Liver (tissue), 9 donors: ENCODE measurements around the gene CHAT. TPM values are rescaled to one million over a fixed set of nuclear protein-coding genes. Genes with fewer than 3 reads are reported as not detected.

Source experiments
- DNase-seq: peaks from one replicate; pipeline ENCODE4 v3.0.0-alpha.2; 2017; ENCODE audit warnings: low spot score
- H3K27ac ChIP-seq, 2 donors: one replicate each; pipeline ENCODE4 v1.7.0; 2013; ENCODE audit warnings: inconsistent platforms in 2 of 2, low read length in 2 of 2, control low read depth in 1 of 2, low read depth in 1 of 2, mild to moderate bottlenecking in 1 of 2
- H3K27me3 ChIP-seq, 4 donors: one replicate each; pipeline versions ENCODE4 v1.6.1 to v1.7.0; 2013; ENCODE audit warnings: low read length in 3 of 4, inconsistent platforms in 1 of 4, mild to moderate bottlenecking in 1 of 4, moderate library complexity in 1 of 4; ENCODE audit not compliant: control insufficient read depth in 4 of 4, insufficient read depth in 4 of 4
- H3K36me3 ChIP-seq, 4 donors: one replicate each; pipeline versions ENCODE4 v1.6.1 to v1.7.0; 2013; ENCODE audit warnings: low read length in 3 of 4, mild to moderate bottlenecking in 3 of 4, low read depth in 1 of 4, moderate library complexity in 1 of 4; ENCODE audit not compliant: control insufficient read depth in 4 of 4, insufficient read depth in 3 of 4
- H3K4me1 ChIP-seq, 4 donors: one replicate each; pipeline versions ENCODE4 v1.6.1 to v1.7.0; 2013; ENCODE audit warnings: low read length in 3 of 4, mild to moderate bottlenecking in 3 of 4, moderate library complexity in 1 of 4; ENCODE audit not compliant: control insufficient read depth in 4 of 4, insufficient read depth in 4 of 4
- H3K4me3 ChIP-seq, 3 donors: one replicate each; pipeline versions ENCODE4 v1.6.1 to v1.7.0; 2013; ENCODE audit warnings: low read length in 3 of 3, control low read depth in 1 of 3, low read depth in 1 of 3, mild to moderate bottlenecking in 1 of 3
- H3K9ac ChIP-seq, 2 donors: one replicate each; pipeline ENCODE4 v1.7.0; 2013; ENCODE audit warnings: low read length in 2 of 2, mild to moderate bottlenecking in 2 of 2, moderate library complexity in 2 of 2, control low read depth in 1 of 2, low read depth in 1 of 2
- H3K9me3 ChIP-seq, 4 donors: one replicate each; pipeline versions ENCODE4 v1.6.1 to v1.7.0; 2013; ENCODE audit warnings: low read length in 3 of 4; ENCODE audit not compliant: control insufficient read depth in 4 of 4
- ATF3 ChIP-seq: IDR thresholded peaks from 2 replicates; pipeline ENCODE4 v1.6.1; 2016; ENCODE audit warnings: antibody characterized with exemption
- EGR1 ChIP-seq, 2 donors: IDR thresholded peaks; 2 replicates each; pipeline ENCODE4 v1.6.1; 2016 to 2018; ENCODE audit warnings: antibody characterized with exemption in 2 of 2, low read depth in 2 of 2
- FOXA1 ChIP-seq: IDR thresholded peaks from 2 replicates; pipeline ENCODE4 v1.6.1; 2016; ENCODE audit warnings: antibody characterized with exemption
- FOXA2 ChIP-seq: IDR thresholded peaks from 2 replicates; pipeline ENCODE4 v1.6.1; 2016; ENCODE audit warnings: antibody characterized with exemption
- GABPA ChIP-seq, 2 donors: IDR thresholded peaks in 1 of 2; conservative IDR thresholded peaks in 1 of 2; 2 replicates each; pipeline ENCODE4 v1.6.1; 2016; ENCODE audit warnings: antibody characterized with exemption in 2 of 2, mild to moderate bottlenecking in 1 of 2, moderate library complexity in 1 of 2
- HNF4A ChIP-seq, 2 donors: conservative IDR thresholded peaks; 2 replicates each; pipeline ENCODE4 v1.6.1; 2016; ENCODE audit warnings: antibody characterized with exemption in 2 of 2, mild to moderate bottlenecking in 2 of 2
- HNF4G ChIP-seq: IDR thresholded peaks from 2 replicates; pipeline ENCODE4 v1.6.1; 2016; ENCODE audit warnings: antibody characterized with exemption
- JUND ChIP-seq, 2 donors: IDR thresholded peaks; 2 replicates each; pipeline ENCODE4 v1.6.1; 2016; ENCODE audit warnings: antibody characterized with exemption in 2 of 2
- NR2F2 ChIP-seq: IDR thresholded peaks from 2 replicates; pipeline ENCODE4 v1.6.1; 2016; ENCODE audit warnings: antibody characterized with exemption
- RAD21 ChIP-seq, 2 donors: IDR thresholded peaks; 2 replicates each; pipeline ENCODE4 v1.6.1; 2016; ENCODE audit warnings: antibody characterized with exemption in 2 of 2, mild to moderate bottlenecking in 2 of 2
- RXRA ChIP-seq, 2 donors: IDR thresholded peaks; 2 replicates each; pipeline ENCODE4 v1.6.1; 2017 to 2018; ENCODE audit warnings: antibody characterized with exemption in 2 of 2, mild to moderate bottlenecking in 1 of 2
- SP1 ChIP-seq: IDR thresholded peaks from 2 replicates; pipeline ENCODE4 v1.6.1; 2018; ENCODE audit warnings: antibody characterized with exemption, mild to moderate bottlenecking
- TAF1 ChIP-seq: conservative IDR thresholded peaks from 2 replicates; pipeline ENCODE4 v1.6.1; 2016; ENCODE audit warnings: antibody characterized with exemption, mild to moderate bottlenecking
- YY1 ChIP-seq: IDR thresholded peaks from 2 replicates; pipeline ENCODE4 v1.6.1; 2016; ENCODE audit warnings: antibody characterized with exemption, mild to moderate bottlenecking
- WGBS: extraction: QIAGEN DNeasy Blood & Tissue Kit; methylation state at CpG from one replicate; pipeline ENCODE4 v1.1.7; 2013; 5-methylcytosine and 5-hydroxymethylcytosine counted together
- polyA plus RNA-seq, 2 donors: library from polyadenylated mRNA; stranded (reverse) in 1 of 2; unstranded in 1 of 2; fragments of 200-250 nt in 1 of 2; fragments of >200 nt in 1 of 2; fragmentation: Nextera tagmentation in 1 of 2; extraction: Ambion mirVana in 1 of 2; gene quantifications; one replicate each; pipeline versions ENCODE4 v1.2.1 to v1.2.3, GENCODE V29; 2013 to 2015
- total RNA-seq, 2 donors: library from RNA; depleted of rRNA; stranded (reverse); fragments of >200 nt; gene quantifications; one replicate each; pipeline ENCODE4 v1.2.3, GENCODE V29; 2014
- TF ChIP-seq, protein P1 (sequence below): fragments of 150-350 bp; IDR thresholded peaks from 2 replicates; pipeline ENCODE4 v1.5.1; 2017; ENCODE audit warnings: improper control_type of control experiment, low read depth, low read length; ENCODE audit not compliant: missing input control
- TF ChIP-seq, protein P2 (sequence below): IDR thresholded peaks from 2 replicates; pipeline ENCODE4 v1.6.1; 2016; ENCODE audit warnings: antibody characterized with exemption
- TF ChIP-seq, protein P3 (sequence below): IDR thresholded peaks from 2 replicates; pipeline ENCODE4 v1.6.1; 2016; ENCODE audit warnings: antibody characterized with exemption, mild to moderate bottlenecking
- TF ChIP-seq, protein P4 (sequence below): IDR thresholded peaks from 2 replicates; pipeline ENCODE4 v1.6.1; 2016; ENCODE audit warnings: antibody characterized with exemption
- donor health status: healthy.
- donor health status: healthy.
- donor health status: healthy.
- donor health status: healthy.
- donor health status: healthy.

Gene CHAT
- total and polyA plus RNA-seq, 4 donors = not detected

DNA sequence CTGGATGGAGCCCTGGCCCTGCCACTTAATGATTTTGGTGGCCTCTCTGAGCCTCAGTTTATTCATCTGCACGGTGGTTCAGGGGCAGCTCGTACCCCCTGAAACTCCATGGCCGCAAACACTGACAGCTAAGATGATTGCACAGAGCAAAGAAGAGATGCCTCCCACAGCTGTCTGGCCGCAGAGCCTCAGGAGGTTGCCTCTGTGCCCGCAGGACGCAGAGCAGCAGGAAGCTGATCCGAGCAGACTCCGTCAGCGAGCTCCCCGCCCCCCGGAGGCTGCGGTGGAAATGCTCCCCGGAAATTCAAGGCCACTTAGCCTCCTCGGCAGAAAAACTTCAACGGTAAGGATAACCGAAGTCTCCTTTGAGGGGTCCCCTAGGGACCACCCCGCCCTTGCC is 35.5 kb downstream of the CHAT start:
- TF ChIP-seq HNF4G (no peak), RXRA (IDR thresholded peaks at IDR 0.05) (no peak), FOXA1 (no peak), NR2F2 (no peak), ATF3 (no peak), EGR1 (IDR thresholded peaks at IDR 0.05; ENCODE audit: low read depth in 2 of 2) (no peak), YY1 (no peak), TAF1 (no peak), SP1 (no peak)
- TF ChIP-seq, protein P1, sequence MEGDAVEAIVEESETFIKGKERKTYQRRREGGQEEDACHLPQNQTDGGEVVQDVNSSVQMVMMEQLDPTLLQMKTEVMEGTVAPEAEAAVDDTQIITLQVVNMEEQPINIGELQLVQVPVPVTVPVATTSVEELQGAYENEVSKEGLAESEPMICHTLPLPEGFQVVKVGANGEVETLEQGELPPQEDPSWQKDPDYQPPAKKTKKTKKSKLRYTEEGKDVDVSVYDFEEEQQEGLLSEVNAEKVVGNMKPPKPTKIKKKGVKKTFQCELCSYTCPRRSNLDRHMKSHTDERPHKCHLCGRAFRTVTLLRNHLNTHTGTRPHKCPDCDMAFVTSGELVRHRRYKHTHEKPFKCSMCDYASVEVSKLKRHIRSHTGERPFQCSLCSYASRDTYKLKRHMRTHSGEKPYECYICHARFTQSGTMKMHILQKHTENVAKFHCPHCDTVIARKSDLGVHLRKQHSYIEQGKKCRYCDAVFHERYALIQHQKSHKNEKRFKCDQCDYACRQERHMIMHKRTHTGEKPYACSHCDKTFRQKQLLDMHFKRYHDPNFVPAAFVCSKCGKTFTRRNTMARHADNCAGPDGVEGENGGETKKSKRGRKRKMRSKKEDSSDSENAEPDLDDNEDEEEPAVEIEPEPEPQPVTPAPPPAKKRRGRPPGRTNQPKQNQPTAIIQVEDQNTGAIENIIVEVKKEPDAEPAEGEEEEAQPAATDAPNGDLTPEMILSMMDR = no peak
- TF ChIP-seq, protein P2, sequence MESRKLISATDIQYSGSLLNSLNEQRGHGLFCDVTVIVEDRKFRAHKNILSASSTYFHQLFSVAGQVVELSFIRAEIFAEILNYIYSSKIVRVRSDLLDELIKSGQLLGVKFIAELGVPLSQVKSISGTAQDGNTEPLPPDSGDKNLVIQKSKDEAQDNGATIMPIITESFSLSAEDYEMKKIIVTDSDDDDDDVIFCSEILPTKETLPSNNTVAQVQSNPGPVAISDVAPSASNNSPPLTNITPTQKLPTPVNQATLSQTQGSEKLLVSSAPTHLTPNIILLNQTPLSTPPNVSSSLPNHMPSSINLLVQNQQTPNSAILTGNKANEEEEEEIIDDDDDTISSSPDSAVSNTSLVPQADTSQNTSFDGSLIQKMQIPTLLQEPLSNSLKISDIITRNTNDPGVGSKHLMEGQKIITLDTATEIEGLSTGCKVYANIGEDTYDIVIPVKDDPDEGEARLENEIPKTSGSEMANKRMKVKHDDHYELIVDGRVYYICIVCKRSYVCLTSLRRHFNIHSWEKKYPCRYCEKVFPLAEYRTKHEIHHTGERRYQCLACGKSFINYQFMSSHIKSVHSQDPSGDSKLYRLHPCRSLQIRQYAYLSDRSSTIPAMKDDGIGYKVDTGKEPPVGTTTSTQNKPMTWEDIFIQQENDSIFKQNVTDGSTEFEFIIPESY = no peak
- TF ChIP-seq, protein P3, sequence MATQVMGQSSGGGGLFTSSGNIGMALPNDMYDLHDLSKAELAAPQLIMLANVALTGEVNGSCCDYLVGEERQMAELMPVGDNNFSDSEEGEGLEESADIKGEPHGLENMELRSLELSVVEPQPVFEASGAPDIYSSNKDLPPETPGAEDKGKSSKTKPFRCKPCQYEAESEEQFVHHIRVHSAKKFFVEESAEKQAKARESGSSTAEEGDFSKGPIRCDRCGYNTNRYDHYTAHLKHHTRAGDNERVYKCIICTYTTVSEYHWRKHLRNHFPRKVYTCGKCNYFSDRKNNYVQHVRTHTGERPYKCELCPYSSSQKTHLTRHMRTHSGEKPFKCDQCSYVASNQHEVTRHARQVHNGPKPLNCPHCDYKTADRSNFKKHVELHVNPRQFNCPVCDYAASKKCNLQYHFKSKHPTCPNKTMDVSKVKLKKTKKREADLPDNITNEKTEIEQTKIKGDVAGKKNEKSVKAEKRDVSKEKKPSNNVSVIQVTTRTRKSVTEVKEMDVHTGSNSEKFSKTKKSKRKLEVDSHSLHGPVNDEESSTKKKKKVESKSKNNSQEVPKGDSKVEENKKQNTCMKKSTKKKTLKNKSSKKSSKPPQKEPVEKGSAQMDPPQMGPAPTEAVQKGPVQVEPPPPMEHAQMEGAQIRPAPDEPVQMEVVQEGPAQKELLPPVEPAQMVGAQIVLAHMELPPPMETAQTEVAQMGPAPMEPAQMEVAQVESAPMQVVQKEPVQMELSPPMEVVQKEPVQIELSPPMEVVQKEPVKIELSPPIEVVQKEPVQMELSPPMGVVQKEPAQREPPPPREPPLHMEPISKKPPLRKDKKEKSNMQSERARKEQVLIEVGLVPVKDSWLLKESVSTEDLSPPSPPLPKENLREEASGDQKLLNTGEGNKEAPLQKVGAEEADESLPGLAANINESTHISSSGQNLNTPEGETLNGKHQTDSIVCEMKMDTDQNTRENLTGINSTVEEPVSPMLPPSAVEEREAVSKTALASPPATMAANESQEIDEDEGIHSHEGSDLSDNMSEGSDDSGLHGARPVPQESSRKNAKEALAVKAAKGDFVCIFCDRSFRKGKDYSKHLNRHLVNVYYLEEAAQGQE = no peak
- Histone ChIP-seq H3K36me3 (no peaks in the 10 kb centered on the region), H3K27me3 (no peaks in the 10 kb centered on the region)

GRCh38 chr10:49649936-49650723 is 36.3 kb downstream of the CHAT start:
- H3K9ac ChIP-seq = no peak overlapping the region
- H3K4me1 ChIP-seq = no peaks in the 10 kb centered on the region
- H3K9me3 ChIP-seq = no peaks in the 10 kb centered on the region
- no peak for DNase-seq
- H3K27ac ChIP-seq = no peak overlapping the region
- H3K4me3 ChIP-seq = no peak overlapping the region
- H3K36me3 ChIP-seq = no peaks in the 10 kb centered on the region
- no peaks in the 10 kb centered on the region for H3K27me3 ChIP-seq
- WGBS = 59% methylated on average over 8 of the region's 8 CpGs
- TF ChIP-seq, protein P1 = no peak
- no peak for TF ChIP-seq FOXA1
- TF ChIP-seq, protein P2 = no peak
- no peak for TF ChIP-seq RXRA (IDR thresholded peaks at IDR 0.05)
- TF ChIP-seq EGR1 (IDR thresholded peaks at IDR 0.05; ENCODE audit: low read depth in 2 of 2) = no peak
- no peak for TF ChIP-seq FOXA2
- TF ChIP-seq HNF4A (conservative IDR thresholded peaks at IDR 0.05) = no peak
- no peak for TF ChIP-seq TAF1
- TF ChIP-seq RAD21 (IDR thresholded peaks at IDR 0.05) = no peak
- TF ChIP-seq ATF3 = no peak
- TF ChIP-seq YY1 = no peak
- TF ChIP-seq, protein P4, sequence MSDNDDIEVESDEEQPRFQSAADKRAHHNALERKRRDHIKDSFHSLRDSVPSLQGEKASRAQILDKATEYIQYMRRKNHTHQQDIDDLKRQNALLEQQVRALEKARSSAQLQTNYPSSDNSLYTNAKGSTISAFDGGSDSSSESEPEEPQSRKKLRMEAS = no peak
- no peak for TF ChIP-seq HNF4G
- TF ChIP-seq GABPA (IDR thresholded peaks at IDR 0.05 in 1 of 2, conservative IDR thresholded peaks at IDR 0.05 in 1 of 2) = no peak
- TF ChIP-seq JUND (IDR thresholded peaks at IDR 0.05) = no peak
- TF ChIP-seq NR2F2 = no peak

More for the DNA sequence above, 35.5 kb downstream of the CHAT start:
- DNase-seq = no peak
- no peaks in the 10 kb centered on the region for H3K9me3 ChIP-seq
- no peak overlapping the region for H3K9ac ChIP-seq
- WGBS = 26% methylated on average over 17 of the region's 17 CpGs
- no peak overlapping the region for H3K27ac ChIP-seq
- no peak overlapping the region for H3K4me3 ChIP-seq
- no peaks in the 10 kb centered on the region for H3K4me1 ChIP-seq
